GM12864 (cell line): ENCODE results near the gene NUF2.

ENCODE experiments used
- DNase-seq: peaks from one replicate; pipeline ENCODE4 v3.0.0-alpha.2; 2011; ENCODE audit warnings: low read depth
- H3K4me3 ChIP-seq: 2 replicates; pipeline ENCODE4 v1.5.1; 2011; ENCODE audit warnings: mild to moderate bottlenecking, low read depth, low read length, control low read depth
- CTCF ChIP-seq: IDR thresholded peaks from 2 replicates; pipeline ENCODE4 v1.5.1; 2011; ENCODE audit warnings: low read depth, mild to moderate bottlenecking, moderate library complexity, low read length, control low read depth, inconsistent platforms; ENCODE audit errors: missing control alignments

Gene NUF2

GRCh38 chr1:163401211-163401610, 79.5 kb downstream of the NUF2 start:
- H3K4me3 ChIP-seq: no peak overlapping the region
- TF ChIP-seq CTCF: no peak
- DNase-seq: no peak
